ENCODE data around the gene PRR13. TPM values are rescaled to one million over a fixed set of nuclear protein-coding genes. Genes with fewer than 3 reads are reported as not detected.

The PRR13 gene
- total RNA-seq, 1 experiment from 2014 or later: 180 TPM

GRCh38 chr12:53468282-53468681, 26.7 kb downstream of the PRR13 start:
- no peaks in the 10 kb centered on the region for H3K4me1 ChIP-seq (ENCODE audit: insufficient read depth, low read length, poor library complexity, severe bottlenecking)
- no peaks in the 10 kb centered on the region for H3K27me3 ChIP-seq (replicated peaks; ENCODE audit: insufficient read depth, low read depth, low read length, poor library complexity)
- ChIA-PET POLR2A (ENCODE audit: low non-redundant PET) (no interaction called here), CTCF (no interaction called here)
- H3K4me3 ChIP-seq (ENCODE audit: low read depth, low read length, poor library complexity, severe bottlenecking): no peak overlapping the region
- BruUV-seq (replicated peaks): TSS peak; percentile 10
- no peaks in the 10 kb centered on the region for H3K9me3 ChIP-seq (ENCODE audit: low read depth, low read length, poor library complexity, severe bottlenecking)
- TF ChIP-seq EZH2 (IDR thresholded peaks at IDR 0.05; ENCODE audit: borderline replicate concordance, low read depth, low read length, poor library complexity, severe bottlenecking) (no peak), CTCF (conservative IDR thresholded peaks at IDR 0.05; ENCODE audit: low read depth, low read length) (no peak)
- no peak overlapping the region for H3K27ac ChIP-seq (ENCODE audit: low read depth, low read length, poor library complexity, severe bottlenecking)
- no peak for DNase-seq (ENCODE audit: low spot score)
- peaks cover 97% of the 10 kb centered on the region for H3K36me3 ChIP-seq (ENCODE audit: insufficient read depth, low read length, poor library complexity, severe bottlenecking)
- intact Hi-C loops (cut with micrococcal nuclease; ENCODE audit: unreplicated experiment): no loop called here

- Histone ChIP-seq H3K4me3 (ENCODE audit: low read depth, low read length, poor library complexity, severe bottlenecking) (no peak overlapping the region), H3K36me3 (ENCODE audit: insufficient read depth, low read length, poor library complexity, severe bottlenecking) (peaks cover 98% of the 10 kb centered on the region), H3K9me3 (ENCODE audit: low read depth, low read length, poor library complexity, severe bottlenecking) (no peaks in the 10 kb centered on the region), H3K4me1 (ENCODE audit: insufficient read depth, low read length, poor library complexity, severe bottlenecking) (peaks cover 4% of the 10 kb centered on the region), H3K27me3 (replicated peaks; ENCODE audit: insufficient read depth, low read depth, low read length, poor library complexity) (no peaks in the 10 kb centered on the region), H3K27ac (ENCODE audit: low read depth, low read length, poor library complexity, severe bottlenecking) (peak overlapping the region; percentile 14)
- no TSS peak for BruUV-seq (replicated peaks)
- intact Hi-C loops (cut with micrococcal nuclease; ENCODE audit: unreplicated experiment): no loop called here
- DNase-seq (ENCODE audit: low spot score): no peak
- ChIA-PET POLR2A (ENCODE audit: low non-redundant PET) (interaction anchor here (0.6 kb wide), 2 partner anchors 31 to 70 kb away, joined by 5 to 10 read pairs; no protein-coding TSS in a partner anchor), CTCF (no interaction called here)
- TF ChIP-seq EZH2 (IDR thresholded peaks at IDR 0.05; ENCODE audit: borderline replicate concordance, low read depth, low read length, poor library complexity, severe bottlenecking) (no peak), CTCF (conservative IDR thresholded peaks at IDR 0.05; ENCODE audit: low read depth, low read length) (no peak)
Measured at GRCh38 chr12:53472056-53472582, 30.6 kb downstream of the PRR13 start.

GRCh38 chr12:53474077-53474476, 32.5 kb downstream of the PRR13 start:
- DNase-seq (ENCODE audit: low spot score): no peak
- intact Hi-C loops (cut with micrococcal nuclease; ENCODE audit: unreplicated experiment): no loop called here
- Histone ChIP-seq H3K36me3 (ENCODE audit: insufficient read depth, low read length, poor library complexity, severe bottlenecking) (peaks cover 98% of the 10 kb centered on the region), H3K27ac (ENCODE audit: low read depth, low read length, poor library complexity, severe bottlenecking) (peak overlapping the region; percentile 38), H3K9me3 (ENCODE audit: low read depth, low read length, poor library complexity, severe bottlenecking) (no peaks in the 10 kb centered on the region), H3K4me1 (ENCODE audit: insufficient read depth, low read length, poor library complexity, severe bottlenecking) (peaks cover 4% of the 10 kb centered on the region), H3K27me3 (replicated peaks; ENCODE audit: insufficient read depth, low read depth, low read length, poor library complexity) (no peaks in the 10 kb centered on the region), H3K4me3 (ENCODE audit: low read depth, low read length, poor library complexity, severe bottlenecking) (no peak overlapping the region)
- BruUV-seq (replicated peaks): TSS peak; percentile 2
- ChIA-PET CTCF (no interaction called here), POLR2A (ENCODE audit: low non-redundant PET) (interaction anchor here (0.6 kb wide), 1 partner anchor 18 kb away, joined by 4 read pairs; no protein-coding TSS in a partner anchor)
- TF ChIP-seq CTCF (conservative IDR thresholded peaks at IDR 0.05; ENCODE audit: low read depth, low read length) (no peak), EZH2 (IDR thresholded peaks at IDR 0.05; ENCODE audit: borderline replicate concordance, low read depth, low read length, poor library complexity, severe bottlenecking) (no peak)

Measured in A673 (cell line).